C4-2B (cell line): ENCODE results near the gene POLG2.

Experiments
- ZFX ChIP-seq: fragments of 450-650 bp; IDR thresholded peaks from 2 replicates; pipeline ENCODE4 v1.6.1; 2017
- TF ChIP-seq, protein P1 (sequence below): fragments of 450-650 bp; conservative IDR thresholded peaks from 2 replicates; pipeline ENCODE4 v1.5.1; 2017; ENCODE audit warnings: mild to moderate bottlenecking

DNA sequence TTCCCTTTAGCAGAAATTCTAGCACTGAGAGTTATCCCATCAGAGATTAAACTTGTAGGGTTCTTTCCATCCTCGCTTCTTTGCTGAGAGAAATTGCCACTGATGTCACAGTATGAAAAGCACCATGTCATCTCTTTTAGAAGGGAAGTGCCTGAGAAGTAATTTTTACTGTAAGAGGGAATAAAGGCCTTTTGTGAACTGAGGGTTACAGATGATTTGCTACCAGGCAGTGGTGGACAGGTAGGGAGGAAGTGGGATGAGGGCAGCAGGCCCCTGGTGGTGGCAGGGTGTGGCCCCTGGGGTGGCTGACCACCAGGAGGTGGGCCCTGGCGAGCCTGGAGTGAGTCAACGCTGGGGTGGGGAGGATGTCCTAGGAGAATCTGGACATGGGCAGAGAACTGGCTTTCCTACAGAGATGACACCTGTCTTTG lies 54.3 kb downstream of the POLG2 start:
- TF ChIP-seq, protein P1, sequence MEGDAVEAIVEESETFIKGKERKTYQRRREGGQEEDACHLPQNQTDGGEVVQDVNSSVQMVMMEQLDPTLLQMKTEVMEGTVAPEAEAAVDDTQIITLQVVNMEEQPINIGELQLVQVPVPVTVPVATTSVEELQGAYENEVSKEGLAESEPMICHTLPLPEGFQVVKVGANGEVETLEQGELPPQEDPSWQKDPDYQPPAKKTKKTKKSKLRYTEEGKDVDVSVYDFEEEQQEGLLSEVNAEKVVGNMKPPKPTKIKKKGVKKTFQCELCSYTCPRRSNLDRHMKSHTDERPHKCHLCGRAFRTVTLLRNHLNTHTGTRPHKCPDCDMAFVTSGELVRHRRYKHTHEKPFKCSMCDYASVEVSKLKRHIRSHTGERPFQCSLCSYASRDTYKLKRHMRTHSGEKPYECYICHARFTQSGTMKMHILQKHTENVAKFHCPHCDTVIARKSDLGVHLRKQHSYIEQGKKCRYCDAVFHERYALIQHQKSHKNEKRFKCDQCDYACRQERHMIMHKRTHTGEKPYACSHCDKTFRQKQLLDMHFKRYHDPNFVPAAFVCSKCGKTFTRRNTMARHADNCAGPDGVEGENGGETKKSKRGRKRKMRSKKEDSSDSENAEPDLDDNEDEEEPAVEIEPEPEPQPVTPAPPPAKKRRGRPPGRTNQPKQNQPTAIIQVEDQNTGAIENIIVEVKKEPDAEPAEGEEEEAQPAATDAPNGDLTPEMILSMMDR: no peak
- no peak for TF ChIP-seq ZFX
